ENCODE data around the gene PNPLA5. TPM values are rescaled to one million over a fixed set of nuclear protein-coding genes. Genes with fewer than 3 reads are reported as not detected.

The PNPLA5 gene
- total RNA-seq, 1 donor from 2014 or later, result not detected

DNA sequence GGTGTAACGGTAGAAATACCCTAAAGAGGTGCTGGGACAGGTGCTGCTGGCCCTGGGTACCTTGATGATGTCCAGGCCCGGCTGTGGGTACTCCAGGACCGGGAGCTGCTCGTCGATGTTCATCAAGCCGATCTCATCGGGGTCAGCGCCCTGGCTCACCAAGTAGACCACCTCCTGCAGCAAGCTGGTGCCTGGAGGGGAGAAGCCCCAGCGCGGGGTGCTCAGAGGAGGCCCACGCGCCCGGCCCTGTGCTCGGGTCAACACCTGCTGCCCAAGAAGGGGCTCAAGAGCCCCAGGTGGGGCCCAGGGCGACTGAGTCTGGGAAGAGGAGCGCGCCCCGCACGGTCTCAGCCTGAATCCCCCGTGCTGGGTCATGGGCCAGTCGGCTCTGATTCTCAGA, 50.1 kb downstream of the PNPLA5 start:
- no peak for DNase-seq (ENCODE audit: extremely low spot score, unreplicated experiment)
- Mint-ChIP-seq H3K27me3 (no peaks in the 10 kb centered on the region), H3K4me1 (ENCODE audit: unreplicated experiment) (peaks cover 18% of the 10 kb centered on the region), H3K9me3 (no peaks in the 10 kb centered on the region), H3K4me3 (no peak overlapping the region), H3K36me3 (no peaks in the 10 kb centered on the region), H3K27ac (no peak overlapping the region)
- TF ChIP-seq CTCF (conservative IDR thresholded peaks at IDR 0.05), result no peak

DNA sequence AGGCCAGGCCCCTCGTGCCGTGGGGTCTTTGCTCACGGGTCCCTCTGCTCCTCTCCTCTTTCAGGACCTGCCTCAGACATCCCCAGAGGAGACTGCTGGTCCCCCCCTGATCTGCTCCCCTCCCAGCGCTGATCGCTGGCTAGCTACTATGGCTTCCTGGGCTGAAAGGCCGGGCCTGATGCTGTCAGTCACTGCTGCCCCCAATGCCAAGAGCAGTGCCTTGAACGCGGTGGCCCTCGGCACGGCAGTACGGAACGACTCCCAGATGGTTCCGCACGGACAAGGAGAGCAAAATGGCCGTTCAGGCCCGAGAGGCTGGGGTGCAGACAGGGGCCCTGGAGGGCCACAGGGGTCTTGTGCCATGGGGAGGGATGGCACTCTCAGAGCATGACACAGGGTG, 51.0 kb downstream of the PNPLA5 start:
- H3K4me1 Mint-ChIP-seq (ENCODE audit: unreplicated experiment), result peaks cover 11% of the 10 kb centered on the region
- no peak overlapping the region for H3K4me3 Mint-ChIP-seq
- H3K36me3 Mint-ChIP-seq, result no peaks in the 10 kb centered on the region
- H3K27me3 Mint-ChIP-seq, result no peaks in the 10 kb centered on the region
- DNase-seq (ENCODE audit: extremely low spot score, unreplicated experiment), result no peak
- no peak for TF ChIP-seq CTCF (conservative IDR thresholded peaks at IDR 0.05)
- H3K27ac Mint-ChIP-seq, result no peak overlapping the region
- no peaks in the 10 kb centered on the region for H3K9me3 Mint-ChIP-seq

GRCh38 chr22:43840431-43840830, 51.4 kb downstream of the PNPLA5 start:
- H3K4me1 Mint-ChIP-seq (ENCODE audit: unreplicated experiment), result peaks cover 7% of the 10 kb centered on the region
- H3K9me3 Mint-ChIP-seq, result no peaks in the 10 kb centered on the region
- H3K27me3 Mint-ChIP-seq, result no peaks in the 10 kb centered on the region
- no peak overlapping the region for H3K4me3 Mint-ChIP-seq
- no peak for DNase-seq (ENCODE audit: extremely low spot score, unreplicated experiment)
- TF ChIP-seq CTCF (conservative IDR thresholded peaks at IDR 0.05), result no peak
- no peaks in the 10 kb centered on the region for H3K36me3 Mint-ChIP-seq
- H3K27ac Mint-ChIP-seq, result no peak overlapping the region

DNA sequence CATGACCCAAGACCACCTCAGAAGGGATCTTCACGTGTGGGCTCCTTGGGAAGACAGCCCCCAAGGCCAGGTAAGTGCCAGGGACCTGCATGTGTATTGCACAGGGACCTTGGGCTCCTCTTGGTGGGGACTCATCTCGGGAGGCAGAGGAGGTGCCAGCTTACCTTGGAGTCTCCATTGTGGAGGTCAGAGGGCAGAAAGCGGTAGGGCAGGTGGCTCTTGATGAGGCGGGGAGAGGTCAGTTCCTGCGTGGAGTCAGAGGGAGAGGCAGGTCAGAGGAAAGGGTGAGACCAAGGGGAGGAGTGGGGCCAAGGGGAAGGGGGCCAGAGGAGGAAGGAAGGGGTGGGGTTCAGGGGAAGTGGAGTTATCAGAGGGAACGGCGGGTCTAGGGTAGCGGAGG, 52.0 kb downstream of the PNPLA5 start:
- Mint-ChIP-seq H3K36me3 (no peaks in the 10 kb centered on the region), H3K27me3 (no peaks in the 10 kb centered on the region), H3K27ac (no peak overlapping the region), H3K4me1 (ENCODE audit: unreplicated experiment) (peaks cover 6% of the 10 kb centered on the region), H3K4me3 (no peak overlapping the region), H3K9me3 (no peaks in the 10 kb centered on the region)
- no peak for DNase-seq (ENCODE audit: extremely low spot score, unreplicated experiment)
- no peak for TF ChIP-seq CTCF (conservative IDR thresholded peaks at IDR 0.05)

- no peaks in the 10 kb centered on the region for H3K9me3 Mint-ChIP-seq
- H3K36me3 Mint-ChIP-seq, result no peaks in the 10 kb centered on the region
- no peak for TF ChIP-seq CTCF (conservative IDR thresholded peaks at IDR 0.05)
- H3K27ac Mint-ChIP-seq, result peak overlapping the region; percentile 53
- no peaks in the 10 kb centered on the region for H3K27me3 Mint-ChIP-seq
- DNase-seq (ENCODE audit: extremely low spot score, unreplicated experiment), result no peak
- peaks cover 3% of the 10 kb centered on the region for H3K4me1 Mint-ChIP-seq (ENCODE audit: unreplicated experiment)
- no peak overlapping the region for H3K4me3 Mint-ChIP-seq
Observed at GRCh38 chr22:43838571-43839307, 53.1 kb downstream of the PNPLA5 start.

Data from type B pancreatic cell (in vitro differentiated cells).